ENCODE data around the gene DIPK1C. TPM values are rescaled to one million over a fixed set of nuclear protein-coding genes. Genes with fewer than 3 reads are reported as not detected.

DIPK1C gene
- total RNA-seq, 1 experiment from 2014 or later = not detected

- Mint-ChIP-seq H3K9me3 (peaks cover 4% of the 10 kb centered on the region), H3K4me3 (no peak overlapping the region), H3K27ac (no peak overlapping the region), H3K27me3 (ENCODE audit: low read depth) (peaks cover 3% of the 10 kb centered on the region; the same call in 1 of the 2 replicates), H3K4me1 (peaks cover 26% of the 10 kb centered on the region), H3K36me3 (0 out of 2 replicates have a peak, but pooled peaks cover 2% of the 10 kb centered on the region)
- CTCF ChIA-PET = no interaction called here
- DNase-seq (ENCODE audit: low spot score) = no peak
- POLR2A ChIA-PET = no interaction called here
- no peak for TF ChIP-seq GRHL2 (CRISPR knock-in tag; IDR thresholded peaks at IDR 0.05; ENCODE audit: insufficient replicate concordance, severe bottlenecking)
- TF ChIP-seq ZBTB21 (CRISPR knock-in tag; IDR thresholded peaks at IDR 0.05; ENCODE audit: borderline replicate concordance) = no peak
- TF ChIP-seq MAX (CRISPR knock-in tag; IDR thresholded peaks at IDR 0.05) = no peak
- no peak for TF ChIP-seq FOXK1 (CRISPR knock-in tag; IDR thresholded peaks at IDR 0.05)
- no peak for TF ChIP-seq ZBTB43 (CRISPR knock-in tag; IDR thresholded peaks at IDR 0.05)
- TF ChIP-seq AR (CRISPR knock-in tag; IDR thresholded peaks at IDR 0.05) = no peak
- no peak for TF ChIP-seq CTCF (IDR thresholded peaks at IDR 0.05)
- TF ChIP-seq RELA (CRISPR knock-in tag; IDR thresholded peaks at IDR 0.05; ENCODE audit: borderline replicate concordance) = no peak
- no peak for TF ChIP-seq MYBL2 (CRISPR knock-in tag; IDR thresholded peaks at IDR 0.05)
- ATAC-seq = no peak
These were observed 16.2 kb downstream of the DIPK1C start for GRCh38 chr18:74440808-74441427.

GRCh38 chr18:74438091-74438490 lies 19.0 kb downstream of the DIPK1C start:
- no peak overlapping the region for H3K4me3 Mint-ChIP-seq
- TF ChIP-seq NR1H2 (CRISPR knock-in tag; IDR thresholded peaks at IDR 0.05) (no peak), EMX1 (CRISPR knock-in tag; IDR thresholded peaks at IDR 0.05) (no peak), ZNF396 (CRISPR knock-in tag; IDR thresholded peaks at IDR 0.05; ENCODE audit: borderline replicate concordance) (no peak), ETV6 (CRISPR knock-in tag; IDR thresholded peaks at IDR 0.05) (no peak), JUN (CRISPR knock-in tag; IDR thresholded peaks at IDR 0.05) (no peak), E2F1 (CRISPR knock-in tag; IDR thresholded peaks at IDR 0.05) (no peak), NFATC4 (CRISPR knock-in tag; IDR thresholded peaks at IDR 0.05) (no peak), CTCF (IDR thresholded peaks at IDR 0.05) (no peak), SMAD3 (CRISPR knock-in tag; IDR thresholded peaks at IDR 0.05; ENCODE audit: borderline replicate concordance) (no peak), IRF1 (CRISPR knock-in tag; IDR thresholded peaks at IDR 0.05) (no peak), KAT7 (CRISPR knock-in tag; IDR thresholded peaks at IDR 0.05; ENCODE audit: borderline replicate concordance) (no peak), MXD4 (CRISPR knock-in tag; IDR thresholded peaks at IDR 0.05; ENCODE audit: borderline replicate concordance) (no peak), NR3C1 (CRISPR knock-in tag; conservative IDR thresholded peaks at IDR 0.05; ENCODE audit: low read depth) (no peak), FOXP1 (CRISPR knock-in tag; IDR thresholded peaks at IDR 0.05; ENCODE audit: borderline replicate concordance) (no peak)
- H3K36me3 Mint-ChIP-seq = 0 out of 2 replicates have a peak, but pooled peaks cover 2% of the 10 kb centered on the region
- peaks cover 28% of the 10 kb centered on the region for H3K4me1 Mint-ChIP-seq
- POLR2A ChIA-PET = no interaction called here
- CTCF ChIA-PET = no interaction called here
- H3K9me3 Mint-ChIP-seq = peaks cover 8% of the 10 kb centered on the region
- no peak overlapping the region for H3K27ac Mint-ChIP-seq
- H3K27me3 Mint-ChIP-seq (ENCODE audit: low read depth) = peaks cover 3% of the 10 kb centered on the region; the same call in 1 of the 2 replicates
- ATAC-seq = no peak
- no peak for DNase-seq (ENCODE audit: low spot score)
